GM12878 (cell line): ENCODE results near the gene ADSL. TPM values are rescaled to one million over a fixed set of nuclear protein-coding genes. Genes with fewer than 3 reads are reported as not detected.

Experiments used
- ATAC-seq: fragments of 200-7000 bp; cut with Tn5 transposase; 3 replicates; pipeline ENCODE4 v1.9.1; 2020; ENCODE audit warnings: mild to moderate bottlenecking, moderate library complexity
- BruUV-seq: library from RNA; stranded (reverse); fragments of 400-500 nt; replicated peaks from 2 replicates; lab custom pipeline; 2021; lab: Mats Ljungman, UMichigan
- CTCF ChIA-PET: fragments of 300-600 bp; sonication (Branson Sonifier 250); formaldehyde crosslinking; extraction: SDS; loops from one replicate; lab custom pipeline; 2021; ENCODE audit warnings: inconsistent platforms; lab: Yijun Ruan, JAX
- POLR2A ChIA-PET: fragments of 350-600 bp; formaldehyde crosslinking; extraction: SDS; loops from one replicate; lab custom pipeline; 2021; ENCODE audit warnings: inconsistent platforms; lab: Charles Lee
- RAD21 ChIA-PET: fragments of 300-600 bp; sonication (Branson Sonifier 250); formaldehyde crosslinking; loops from one replicate; lab custom pipeline; 2023; ENCODE audit warnings: antibody characterized with exemption; ENCODE audit not compliant: unreplicated experiment; lab: Charles Lee
- SMC1A ChIA-PET: fragments of 300-600 bp; sonication (Branson Sonifier 250); formaldehyde crosslinking; loops from one replicate; lab custom pipeline; 2023; ENCODE audit not compliant: unreplicated experiment, uncharacterized antibody; lab: Charles Lee
- DNase-seq: peaks from one replicate; pipeline ENCODE4 v3.0.0-alpha.2; 2011; ENCODE audit warnings: low read depth, low spot score
- FAIRE-seq: peaks from 3 replicates; lab custom pipeline; 2011; peaks lifted over from hg19 to GRCh38; lab: Jason Lieb, UNC
- H2AFZ ChIP-seq: 2 replicates; pipeline ENCODE4 v1.6.0; 2011; ENCODE audit warnings: low read depth, low read length, control low read depth; ENCODE audit not compliant: control insufficient read depth
- H3K27ac ChIP-seq: 2 replicates; pipeline ENCODE4 v1.5.1; 2011; ENCODE audit warnings: control low read depth; ENCODE audit not compliant: control insufficient read depth, insufficient read depth
- H3K27me3 ChIP-seq, 2 experiments: replicated peaks in 1 of 2; 2 replicates each; pipeline versions ENCODE4 v1.6.0 to v1.6.1; 2011; ENCODE audit warnings: low read length in 1 of 2; ENCODE audit not compliant: control insufficient read depth in 2 of 2, insufficient read depth in 2 of 2
- H3K36me3 ChIP-seq, 2 experiments: 2 replicates each; pipeline ENCODE4 v1.5.1; 2011; ENCODE audit warnings: low read length in 1 of 2; ENCODE audit not compliant: control insufficient read depth in 2 of 2, insufficient read depth in 2 of 2
- H3K4me1 ChIP-seq: 2 replicates; pipeline ENCODE4 v1.6.1; 2011; ENCODE audit warnings: mild to moderate bottlenecking, low read length, moderate library complexity, mixed read lengths; ENCODE audit not compliant: control insufficient read depth, insufficient read depth
- H3K4me2 ChIP-seq: 2 replicates; pipeline ENCODE4 v1.6.0; 2011; ENCODE audit warnings: control low read depth; ENCODE audit not compliant: control insufficient read depth, insufficient read depth
- H3K4me3 ChIP-seq: fragments of 200-600 bp; sonication (generic); 2 replicates; pipeline ENCODE4 v1.5.1; 2016
- H3K79me2 ChIP-seq: 2 replicates; pipeline ENCODE4 v1.6.0; 2011; ENCODE audit warnings: low read length; ENCODE audit not compliant: control insufficient read depth, insufficient read depth
- H3K9ac ChIP-seq: 2 replicates; pipeline ENCODE4 v1.8.0; 2011; ENCODE audit warnings: low read length, control low read depth, mixed read lengths; ENCODE audit not compliant: control insufficient read depth, insufficient read depth
- H3K9me3 ChIP-seq: replicated peaks from 3 replicates; pipeline ENCODE4 v1.5.1; 2011; ENCODE audit warnings: mild to moderate bottlenecking, low read length; ENCODE audit not compliant: control insufficient read depth, insufficient read depth
- H4K20me1 ChIP-seq: 2 replicates; pipeline ENCODE4 v1.6.0; 2011; ENCODE audit not compliant: control insufficient read depth, insufficient read depth
- CBX3 ChIP-seq: fragments of 200-600 bp; sonication (generic); IDR thresholded peaks from 2 replicates; pipeline ENCODE4 v1.6.1; 2016; ENCODE audit warnings: low read depth, borderline replicate concordance
- CHD4 ChIP-seq: fragments of 200-600 bp; sonication (generic); IDR thresholded peaks from 2 replicates; pipeline ENCODE4 v1.6.1; 2016; ENCODE audit warnings: mild to moderate bottlenecking
- EZH2 ChIP-seq: IDR thresholded peaks from 2 replicates; pipeline ENCODE4 v1.6.1; 2012; ENCODE audit warnings: low read depth, mild to moderate bottlenecking, control low read depth, inconsistent platforms, low read length, borderline replicate concordance; ENCODE audit not compliant: control insufficient read depth
- GATAD2B ChIP-seq: fragments of 450-650 bp; conservative IDR thresholded peaks from 2 replicates; pipeline ENCODE4 v1.6.1; 2017; ENCODE audit warnings: low read depth, mild to moderate bottlenecking, moderate library complexity
- IRF4 ChIP-seq: IDR thresholded peaks from 2 replicates; pipeline ENCODE4 v1.6.1; 2011; ENCODE audit warnings: low read depth, low read length
- KDM1A ChIP-seq: fragments of 200-600 bp; sonication (generic); IDR thresholded peaks from 2 replicates; pipeline ENCODE4 v1.6.1; 2016; ENCODE audit warnings: borderline replicate concordance
- PAX8 ChIP-seq: fragments of 450-650 bp; IDR thresholded peaks from 2 replicates; pipeline ENCODE4 v1.6.1; 2017; ENCODE audit warnings: mild to moderate bottlenecking, moderate library complexity
- PBX3 ChIP-seq: IDR thresholded peaks from 2 replicates; pipeline ENCODE4 v1.6.1; 2011; ENCODE audit warnings: mild to moderate bottlenecking, low read depth, low read length, moderate library complexity; ENCODE audit not compliant: insufficient replicate concordance
- POLR2AphosphoS2 ChIP-seq: IDR thresholded peaks from 2 replicates; pipeline ENCODE4 v1.6.1; 2011; ENCODE audit warnings: low read depth, mild to moderate bottlenecking, low read length, improper control_type of control experiment, moderate library complexity
- WRNIP1 ChIP-seq: IDR thresholded peaks from 2 replicates; pipeline ENCODE4 v1.6.1; 2011; ENCODE audit warnings: low read depth, low read length, improper control_type of control experiment, borderline replicate concordance
- WGBS: methylation state at CpG from one replicate; pipeline ENCODE4 v1.1.6; 2016; ENCODE audit warnings: low lambda C conversion rate; ENCODE audit not compliant: insufficient replicate concordance, insufficient coverage; ENCODE audit errors: missing lambda C conversion rate; 5-methylcytosine and 5-hydroxymethylcytosine counted together
- in situ Hi-C: fragments of 300-500 bp; cut with MboI; formaldehyde crosslinking; loops from 9 replicates; pipeline ENCODE4 v1.14.3; 2018; ENCODE audit warnings: mixed read lengths
- intact Hi-C: fragments of 100-400 bp; cut with micrococcal nuclease; formaldehyde crosslinking; loops from one replicate; pipeline ENCODE4 v1.14.2; 2022; ENCODE audit not compliant: unreplicated experiment
- polyA plus RNA-seq, 11 experiments: library from polyadenylated mRNA; depleted of rRNA in 4 of 11; unstranded in 6 of 11; stranded (reverse) in 5 of 11; fragments of >200 nt; fragmentation: Nextera tagmentation in 4 of 11; fragmentation: Illumina TruSeq in 1 of 11; extraction: Ambion mirVana in 4 of 11; extraction: Trizol in 1 of 11; gene quantifications; 1 replicate in 1 of 11; 2 replicates in 10 of 11; pipeline versions ENCODE4 v1.2.1 to v1.2.3, GENCODE V29; 2011 to 2016; ENCODE audit warnings: inconsistent platforms in 2 of 11, missing spikeins in 2 of 11, low read depth in 1 of 11
- total RNA-seq, 4 experiments: library from RNA; depleted of rRNA in 3 of 4; stranded (reverse); fragments of >200 nt in 3 of 4; fragmentation: Illumina TruSeq in 1 of 4; extraction: Trizol in 1 of 4; gene quantifications; 2 replicates each; pipeline versions ENCODE4 v1.2.1 to v1.2.3, GENCODE V29; 2013 to 2021

ADSL gene
- total and polyA plus RNA-seq, 10 of the 15 experiments (the other 5 are each of a cell fraction or from before 2014, with no cell fraction given): 126 to 313 (median 143) TPM

GRCh38 chr22:40387746-40388145 is 41.4 kb downstream of the ADSL start:
- in situ Hi-C loops: no loop called here
- H3K9ac ChIP-seq: no peak overlapping the region
- H3K27me3 ChIP-seq: no peaks in the 10 kb centered on the region
- H3K9me3 ChIP-seq: no peaks in the 10 kb centered on the region
- H3K79me2 ChIP-seq: peaks cover 19% of the 10 kb centered on the region
- peaks cover 26% of the 10 kb centered on the region for H3K4me1 ChIP-seq
- H3K36me3 ChIP-seq: no peaks in the 10 kb centered on the region; a peak in 1 of 4 replicates
- TF ChIP-seq IRF4: no peak
- no peak for TF ChIP-seq PBX3
- TF ChIP-seq CHD4: no peak
- TF ChIP-seq WRNIP1: no peak
- no peak for TF ChIP-seq EZH2
- TF ChIP-seq PAX8: no peak
- no peak for TF ChIP-seq KDM1A
- no peak for TF ChIP-seq CBX3
- no peak for TF ChIP-seq POLR2AphosphoS2
- TF ChIP-seq GATAD2B: no peak
- no peaks in the 10 kb centered on the region for H4K20me1 ChIP-seq
- ChIA-PET CTCF (interaction anchor here (1.0 kb wide), 1 partner anchor 12 kb away, joined by 4 read pairs; no protein-coding TSS in a partner anchor), POLR2A (interaction anchor here (0.5 to 0.7 kb wide), 2 partner anchors 27 to 32 kb away, joined by 3 to 4 read pairs; no protein-coding TSS in a partner anchor), RAD21 (interaction anchor here (0.7 kb wide), 1 partner anchor 12 kb away, joined by 3 read pairs; no protein-coding TSS in a partner anchor), SMC1A (interaction anchor here (0.9 to 2.4 kb wide), 4 partner anchors 9 to 48 kb away, joined by 3 to 8 read pairs (median 4); no protein-coding TSS in a partner anchor)
- FAIRE-seq (no peak), ATAC-seq (peak; percentile 22; the same call in 1 of the 3 replicates), DNase-seq (no peak)
- H2AFZ ChIP-seq: no peak overlapping the region
- no peak overlapping the region for H3K4me3 ChIP-seq
- H3K27ac ChIP-seq: no peak overlapping the region
- 62% methylated on average over 5 of the region's 5 CpGs for WGBS
- no peak overlapping the region for H3K4me2 ChIP-seq
- intact Hi-C loops: no loop called here
- BruUV-seq: no TSS peak
